CD4-positive, alpha-beta T cell treated with Interleukin-15 for 4 hours (primary cell): ENCODE results near the gene RPL15.
"Not testable (repeated sequence)": the region's sequence is repeated elsewhere in the genome, so short reads cannot be mapped to it uniquely, and the experiment has no call there.

ENCODE experiments used
- DNase-seq: peaks from one replicate; pipeline ENCODE4 v3.0.0-alpha.2; 2020; ENCODE audit warnings: low spot score

Gene RPL15

GRCh38 chr3:23889950-23890349, 27.0 kb upstream of the RPL15 start:
- DNase-seq: no peak

- DNase-seq: no peak
Measured at GRCh38 chr3:23894254-23895061, 22.5 kb upstream of the RPL15 start.

- DNase-seq: no peak
Measured at GRCh38 chr3:23895181-23895580, 21.8 kb upstream of the RPL15 start.

- no peak for DNase-seq
Measured at GRCh38 chr3:23900744-23901143, 16.2 kb upstream of the RPL15 start.

- no peak for DNase-seq
Measured at GRCh38 chr3:23904545-23904944, 12.4 kb upstream of the RPL15 start.

GRCh38 chr3:23909341-23909740, 7.6 kb upstream of the RPL15 start:
- DNase-seq: no peak

- no peak for DNase-seq
Measured at GRCh38 chr3:23911397-23911796, 5.5 kb upstream of the RPL15 start.

GRCh38 chr3:23912335-23912734, 4.6 kb upstream of the RPL15 start:
- not testable (repeated sequence) for DNase-seq

- DNase-seq: no peak
Measured at GRCh38 chr3:23913182-23913581, 3.8 kb upstream of the RPL15 start.

- DNase-seq: no peak
Measured at GRCh38 chr3:23913873-23914743, 2.8 kb upstream of the RPL15 start.

GRCh38 chr3:23915537-23916108, 1.3 kb upstream of the RPL15 start:
- DNase-seq: no peak

- no peak for DNase-seq
Measured at GRCh38 chr3:23916152-23916885, 613 bp upstream of the RPL15 start.

GRCh38 chr3:23917679-23918303, 859 bp downstream of the RPL15 start:
- DNase-seq: not testable (repeated sequence)

GRCh38 chr3:23918331-23918730, 1.4 kb downstream of the RPL15 start:
- DNase-seq: not testable (repeated sequence)

- no peak for DNase-seq
Measured at GRCh38 chr3:23919628-23920027, 2.7 kb downstream of the RPL15 start.

GRCh38 chr3:23920151-23920655, 3.3 kb downstream of the RPL15 start:
- DNase-seq: no peak

- no peak for DNase-seq
Measured at GRCh38 chr3:23921052-23921511, 4.2 kb downstream of the RPL15 start.

GRCh38 chr3:23923786-23924185, 6.9 kb downstream of the RPL15 start:
- no peak for DNase-seq

- DNase-seq: no peak
Measured at GRCh38 chr3:23926246-23926645, 9.3 kb downstream of the RPL15 start.

GRCh38 chr3:23926736-23927135, 9.8 kb downstream of the RPL15 start:
- DNase-seq: no peak

GRCh38 chr3:23928524-23928923, 11.6 kb downstream of the RPL15 start:
- DNase-seq: no peak
